IMR-90 (cell line): Measurements from ENCODE around the gene CYP17A1. TPM values are rescaled to one million over a fixed set of nuclear protein-coding genes. Genes with fewer than 3 reads are reported as not detected.
A peak's percentile ranks its signal among the peaks of the same experiment; 100 is the strongest.
"Not testable (repeated sequence)": the region's sequence is repeated elsewhere in the genome, so short reads cannot be mapped to it uniquely, and the experiment has no call there.

Source experiments
- ATAC-seq: fragments of 200-7000 bp; cut with Tn5 transposase; 2 replicates; pipeline ENCODE4 v1.9.1; 2020; ENCODE audit warnings: low read depth, mild to moderate bottlenecking, moderate library complexity
- BruUV-seq: library from RNA; stranded (reverse); fragments of 400-500 nt; replicated peaks from 2 replicates; lab custom pipeline; 2021; lab: Mats Ljungman, UMichigan
- CTCF ChIA-PET: fragments of 300-600 bp; formaldehyde crosslinking; extraction: SDS; loops from one replicate; lab custom pipeline; 2021; ENCODE audit warnings: antibody characterized with exemption; lab: Yijun Ruan, JAX
- POLR2A ChIA-PET: fragments of 300-600 bp; sonication (Branson Sonifier 250); formaldehyde crosslinking; loops from one replicate; lab custom pipeline; 2022; ENCODE audit warnings: antibody characterized with exemption; ENCODE audit not compliant: unreplicated experiment; lab: Charles Lee
- DNase-seq: peaks from one replicate; pipeline ENCODE4 v3.0.0; 2013
- H2AFZ ChIP-seq: replicated peaks from 2 replicates; pipeline ENCODE3; 2013; ENCODE audit warnings: low read length, mild to moderate bottlenecking; ENCODE audit not compliant: poor library complexity
- H2AK5ac ChIP-seq: 2 replicates; pipeline ENCODE4 v1.6.1; 2013; ENCODE audit warnings: low read depth, low read length, inconsistent platforms
- H2AK9ac ChIP-seq: replicated peaks from 2 replicates; pipeline ENCODE3; 2013; ENCODE audit warnings: mild to moderate bottlenecking, low read depth, low read length, moderate library complexity; ENCODE audit not compliant: poor library complexity
- H2BK120ac ChIP-seq: 2 replicates; pipeline ENCODE4 v1.6.1; 2013; ENCODE audit warnings: low read depth, low read length, inconsistent platforms
- H2BK15ac ChIP-seq: 3 replicates; pipeline ENCODE4 v1.6.1; 2013; ENCODE audit warnings: low read depth, low read length, inconsistent platforms
- H2BK20ac ChIP-seq: 2 replicates; pipeline ENCODE4 v1.6.1; 2013; ENCODE audit warnings: low read depth, mild to moderate bottlenecking, inconsistent platforms, low read length, moderate library complexity
- H2BK5ac ChIP-seq: 2 replicates; pipeline ENCODE4 v1.6.1; 2013; ENCODE audit warnings: mild to moderate bottlenecking, low read depth, low read length, inconsistent platforms; ENCODE audit not compliant: poor library complexity, severe bottlenecking
- H3K14ac ChIP-seq: replicated peaks from 2 replicates; pipeline ENCODE4 v1.6.1; 2013; ENCODE audit warnings: low read depth, low read length, inconsistent platforms
- H3K18ac ChIP-seq: 2 replicates; pipeline ENCODE4 v1.6.1; 2013; ENCODE audit warnings: low read depth, low read length, control low read depth
- H3K23ac ChIP-seq: 2 replicates; pipeline ENCODE4 v1.6.1; 2013; ENCODE audit warnings: low read depth, low read length, inconsistent platforms
- H3K27ac ChIP-seq: 2 replicates; pipeline ENCODE4 v1.5.1; 2013; ENCODE audit warnings: mild to moderate bottlenecking, control low read depth, low read length; ENCODE audit not compliant: insufficient read depth
- H3K27me3 ChIP-seq: 2 replicates; pipeline ENCODE4 v1.6.1; 2013; ENCODE audit warnings: low read length; ENCODE audit not compliant: control insufficient read depth, insufficient read depth
- H3K36me3 ChIP-seq: 2 replicates; pipeline ENCODE4 v1.6.1; 2013; ENCODE audit warnings: low read length, mixed read lengths; ENCODE audit not compliant: control insufficient read depth, insufficient read depth
- H3K4ac ChIP-seq: 2 replicates; pipeline ENCODE4 v1.6.1; 2013; ENCODE audit warnings: low read depth, low read length, inconsistent platforms
- H3K4me1 ChIP-seq: 2 replicates; pipeline ENCODE4 v1.6.1; 2013; ENCODE audit warnings: low read length, mixed read lengths; ENCODE audit not compliant: control insufficient read depth, insufficient read depth
- H3K4me2 ChIP-seq: 2 replicates; pipeline ENCODE4 v1.6.1; 2013; ENCODE audit warnings: low read depth, mild to moderate bottlenecking, control low read depth, low read length, moderate library complexity
- H3K4me3 ChIP-seq: 2 replicates; pipeline ENCODE4 v1.5.1; 2013; ENCODE audit warnings: low read depth, mild to moderate bottlenecking, control low read depth, low read length, moderate library complexity; ENCODE audit not compliant: insufficient read depth
- H3K56ac ChIP-seq: 2 replicates; pipeline ENCODE4 v1.6.1; 2013; ENCODE audit warnings: low read length, inconsistent platforms; ENCODE audit not compliant: insufficient read depth; ENCODE audit errors: extremely low read depth
- H3K79me1 ChIP-seq, 2 experiments: 2 replicates each; pipeline ENCODE4 v1.6.1; 2013; ENCODE audit warnings: low read length in 2 of 2, inconsistent platforms in 1 of 2, low read depth in 1 of 2
- H3K9ac ChIP-seq: 2 replicates; pipeline ENCODE4 v1.6.1; 2013; ENCODE audit warnings: low read depth, low read length, control low read depth
- H3K9me1 ChIP-seq: 2 replicates; pipeline ENCODE4 v1.6.1; 2013; ENCODE audit warnings: low read length, inconsistent platforms; ENCODE audit not compliant: insufficient read depth
- H3K9me3 ChIP-seq: 2 replicates; pipeline ENCODE4 v1.6.1; 2013; ENCODE audit warnings: low read length; ENCODE audit not compliant: control insufficient read depth, insufficient read depth
- H4K20me1 ChIP-seq: 2 replicates; pipeline ENCODE4 v1.6.1; 2013; ENCODE audit warnings: low read length, inconsistent platforms; ENCODE audit not compliant: insufficient read depth
- H4K5ac ChIP-seq: 2 replicates; pipeline ENCODE4 v1.6.1; 2013; ENCODE audit warnings: mild to moderate bottlenecking, low read depth, low read length, control low read depth
- H4K8ac ChIP-seq, 2 experiments: 2 replicates each; pipeline ENCODE4 v1.6.1; 2013; ENCODE audit warnings: low read depth in 2 of 2, low read length in 2 of 2, control low read depth in 1 of 2, inconsistent platforms in 1 of 2
- H4K91ac ChIP-seq: 2 replicates; pipeline ENCODE4 v1.6.1; 2013; ENCODE audit warnings: low read depth, low read length, inconsistent platforms; ENCODE audit not compliant: insufficient read depth
- WGBS, 2 experiments: methylation state at CpG; one replicate each; pipeline versions ENCODE4 v1.1.5 to v1.1.7; 2013; ENCODE audit warnings: missing lambda C conversion rate in 2 of 2; ENCODE audit not compliant: insufficient read length in 1 of 2; ENCODE audit errors: extremely low coverage in 2 of 2; 5-methylcytosine and 5-hydroxymethylcytosine counted together
- dilution Hi-C: fragments of 300-500 bp; cut with HindIII; formaldehyde crosslinking; loops from one replicate; pipeline ENCODE4 v1.14.3; 2018; ENCODE audit warnings: low sequenced_read_pairs; ENCODE audit not compliant: unreplicated experiment
- in situ Hi-C: fragments of 300-500 bp; cut with MboI; formaldehyde crosslinking; loops from 3 replicates; pipeline ENCODE4 v1.14.3; 2019; ENCODE audit warnings: low sequenced_read_pairs, inconsistent platforms, mixed read lengths
- intact Hi-C: fragments of 100-400 bp; cut with micrococcal nuclease; formaldehyde crosslinking; loops from 2 replicates; pipeline ENCODE4 v1.10.0; 2022
- polyA plus RNA-seq, 3 experiments: library from polyadenylated mRNA; depleted of rRNA; stranded (reverse); fragments of >200 nt; gene quantifications; 2 replicates each; pipeline ENCODE4 v1.2.3, GENCODE V29; 2012; ENCODE audit warnings: low replicate concordance in 1 of 3
- total RNA-seq: library from RNA; depleted of rRNA; stranded (reverse); fragments of >200 nt; gene quantifications from 2 replicates; pipeline ENCODE4 v1.2.3, GENCODE V29; 2012

The CYP17A1 gene
- total and polyA plus RNA-seq, 2 of the 4 experiments (the other 2 are of a cell fraction), result not detected

GRCh38 chr10:102853237-102853636 lies 16.0 kb upstream of the CYP17A1 start:
- Histone ChIP-seq H4K8ac (peak overlapping the region in 1 of 2 experiments; percentile 59; a peak in 2 of 4 replicates), H3K79me1 (peaks cover 11 to 20% of the 10 kb centered on the region in 2 experiments; a peak in 3 of 4 replicates)
- H2AK5ac ChIP-seq, H3K9me3 ChIP-seq, H2BK120ac ChIP-seq, H3K27me3 ChIP-seq, ATAC-seq, H2AFZ ChIP-seq, H3K9ac ChIP-seq, DNase-seq, in situ Hi-C loops, dilution Hi-C loops, H4K91ac ChIP-seq, H2AK9ac ChIP-seq, H2BK5ac ChIP-seq, H3K4ac ChIP-seq, H3K4me3 ChIP-seq, H3K27ac ChIP-seq, H4K20me1 ChIP-seq, POLR2A ChIA-PET, intact Hi-C loops, H4K5ac ChIP-seq, H3K9me1 ChIP-seq, H3K18ac ChIP-seq, H2BK15ac ChIP-seq, H3K36me3 ChIP-seq, H3K14ac ChIP-seq, H2BK20ac ChIP-seq, H3K4me1 ChIP-seq, H3K23ac ChIP-seq, BruUV-seq, H3K4me2 ChIP-seq, CTCF ChIA-PET, H3K56ac ChIP-seq: not testable (repeated sequence)
- no CpG with 5 or more reads among the region's 7 CpGs for WGBS, 2 experiments
